ACHN (cell line): ENCODE data around the gene CTSV.
A peak's percentile ranks its signal among the peaks of the same experiment; 100 is the strongest.
"Not testable (repeated sequence)": the region's sequence is repeated elsewhere in the genome, so short reads cannot be mapped to it uniquely, and the experiment has no call there.

Experiments
- DNase-seq: peaks from one replicate; pipeline ENCODE4 v3.0.0-alpha.2; 2015
- in situ Hi-C: cut with HindIII; loops from 2 replicates; pipeline ENCODE4 v1.10.0; 2017; ENCODE audit warnings: low sequenced_read_pairs, low pct_ligation_motif_present, low pct_unique_long_range_greater_than_20kb

Gene CTSV

DNA sequence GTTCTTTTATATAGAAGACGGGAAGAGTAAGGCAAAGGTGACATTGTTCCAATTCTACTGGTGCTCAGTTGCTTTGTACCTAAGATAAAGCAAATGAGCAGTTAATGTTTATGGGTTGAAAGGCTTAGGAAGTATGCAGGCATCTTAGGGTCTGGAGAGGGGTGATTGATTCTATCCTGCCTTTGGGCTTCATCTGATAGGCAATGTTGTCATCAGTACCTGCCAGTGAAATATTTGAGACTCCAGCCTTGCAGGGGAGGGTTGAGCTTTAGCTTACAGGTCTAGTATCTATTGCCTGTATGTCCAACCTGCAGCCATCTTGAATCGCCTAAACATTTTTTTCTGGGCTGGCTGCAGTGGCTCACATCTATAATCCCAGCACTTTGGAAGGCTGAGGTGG, 13.8 kb upstream of the CTSV start:
- no peak for DNase-seq
- in situ Hi-C loops, result no loop called here

GRCh38 chr9:97046228-97046627, 7.3 kb upstream of the CTSV start:
- in situ Hi-C loops, result no loop called here
- DNase-seq, result peak; percentile 47

- in situ Hi-C loops, result no loop called here
- no peak for DNase-seq
Observed at GRCh38 chr9:97045300-97045699, 6.4 kb upstream of the CTSV start.

- in situ Hi-C loops, result no loop called here
- no peak for DNase-seq
Observed at GRCh38 chr9:97041898-97042297, 3.0 kb upstream of the CTSV start.

GRCh38 chr9:97039514-97039860, 545 bp upstream of the CTSV start:
- DNase-seq, result peak; percentile 62

GRCh38 chr9:97023505-97023904, 15.4 kb downstream of the CTSV start:
- DNase-seq, in situ Hi-C loops: not testable (repeated sequence)

More at GRCh38 chr9:97039514-97039860, 545 bp upstream of the CTSV start:
- in situ Hi-C loops, result no loop called here

DNA sequence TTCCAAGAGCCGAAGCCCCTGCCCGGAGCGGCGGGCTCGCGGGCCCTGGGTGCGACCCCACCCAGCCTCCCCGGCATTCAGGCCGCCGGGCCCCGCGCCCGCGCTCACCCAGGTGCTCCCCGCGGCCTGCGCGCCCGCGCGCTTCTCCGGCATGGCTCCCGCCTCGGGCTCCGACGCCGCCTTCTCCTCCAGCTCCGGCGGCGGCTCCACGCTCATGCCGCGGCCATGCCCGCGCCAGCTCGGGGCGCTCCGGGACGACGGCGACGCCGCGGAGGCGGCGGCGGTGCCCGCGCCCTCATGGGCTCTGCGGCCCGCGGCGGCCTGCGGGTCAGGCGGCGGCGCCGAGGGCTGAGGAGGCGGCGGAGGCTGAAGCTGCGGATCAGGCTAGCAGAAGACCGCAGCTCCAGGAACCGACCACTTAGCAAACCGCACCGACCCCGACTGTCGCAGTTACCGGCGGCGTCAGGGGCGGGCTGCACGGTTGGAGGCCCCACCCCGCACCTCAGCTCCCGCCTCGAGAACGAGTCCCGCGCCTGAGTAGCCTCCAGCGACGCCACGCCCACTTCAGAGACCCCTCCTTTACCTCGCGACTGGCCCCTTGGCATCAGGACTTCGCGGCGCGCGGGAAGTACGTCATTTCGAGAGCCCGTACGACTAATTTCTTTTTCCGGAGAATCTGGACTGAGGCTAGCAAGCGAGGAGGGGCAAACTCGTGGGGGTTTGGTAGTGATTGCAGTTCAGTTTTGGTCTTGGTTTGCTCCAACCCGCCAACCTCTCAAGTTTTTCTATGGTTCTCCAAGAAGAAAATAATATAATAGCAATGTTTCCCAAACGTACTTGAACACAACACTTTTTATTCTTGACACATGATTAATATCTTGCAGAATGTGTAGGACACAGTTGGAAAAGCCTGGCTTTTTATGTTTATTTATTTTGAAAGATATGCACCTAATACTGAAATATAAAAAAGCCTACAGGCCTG, 25.5 kb downstream of the CTSV start:
- in situ Hi-C loops, result not testable (repeated sequence)
- peak; percentile 70 for DNase-seq

- in situ Hi-C loops, DNase-seq: not testable (repeated sequence)
Observed at GRCh38 chr9:97012617-97013016, 26.3 kb downstream of the CTSV start.

GRCh38 chr9:97002195-97002594, 36.7 kb downstream of the CTSV start:
- DNase-seq, in situ Hi-C loops: not testable (repeated sequence)

DNA sequence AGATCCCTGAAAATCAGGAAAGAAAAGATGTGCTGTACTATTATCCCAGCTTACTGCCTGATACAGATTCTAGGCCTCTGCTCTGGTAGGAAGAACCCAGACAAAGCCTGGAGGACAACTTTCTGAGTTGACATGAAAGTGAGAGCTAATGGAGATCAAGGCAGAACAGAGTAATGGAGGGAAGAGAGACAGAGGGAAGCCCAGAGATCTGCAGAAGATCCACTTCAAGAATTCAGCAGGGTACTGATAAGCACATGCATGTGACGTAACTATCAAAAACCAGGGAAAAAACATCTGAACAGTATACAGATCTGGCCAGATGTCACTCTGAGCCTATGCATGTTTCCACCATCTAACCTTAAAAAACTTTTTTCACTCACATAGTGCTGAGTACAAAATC, 37.6 kb downstream of the CTSV start:
- in situ Hi-C loops, DNase-seq: not testable (repeated sequence)

DNA sequence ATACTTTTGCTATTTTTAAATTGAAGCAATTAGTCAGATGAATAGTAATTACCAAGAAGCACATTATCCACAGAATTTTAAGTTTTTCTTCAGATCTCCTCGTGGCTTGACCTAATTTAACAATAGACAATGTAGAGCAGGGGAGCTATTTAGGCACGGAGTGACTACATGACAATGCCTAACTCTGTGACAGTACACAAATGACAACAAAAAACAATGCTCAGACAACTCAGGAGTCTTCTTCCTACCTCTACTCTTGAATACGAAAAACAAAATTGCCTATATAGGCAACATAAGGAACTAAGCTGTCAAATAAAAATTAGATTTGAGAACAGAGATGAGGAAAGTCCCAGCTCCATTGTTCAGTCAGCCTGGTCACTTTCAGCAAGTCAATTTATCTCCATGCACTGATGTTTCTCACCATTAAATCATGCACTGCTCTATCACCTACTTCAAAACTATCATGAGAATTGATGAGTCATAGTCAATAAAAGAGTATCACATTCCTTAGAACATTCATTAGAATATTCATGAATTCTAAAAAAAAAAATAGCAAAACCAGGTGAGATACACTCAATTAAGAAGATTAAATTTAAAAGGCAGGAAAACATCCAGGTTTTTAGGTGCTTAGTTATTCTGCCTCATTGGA, 38.7 kb downstream of the CTSV start:
- not testable (repeated sequence) for DNase-seq

GRCh38 chr9:96999733-97000132, 39.2 kb downstream of the CTSV start:
- in situ Hi-C loops, DNase-seq: not testable (repeated sequence)

More for the DNA sequence above, 38.7 kb downstream of the CTSV start:
- in situ Hi-C loops, result not testable (repeated sequence)

DNA sequence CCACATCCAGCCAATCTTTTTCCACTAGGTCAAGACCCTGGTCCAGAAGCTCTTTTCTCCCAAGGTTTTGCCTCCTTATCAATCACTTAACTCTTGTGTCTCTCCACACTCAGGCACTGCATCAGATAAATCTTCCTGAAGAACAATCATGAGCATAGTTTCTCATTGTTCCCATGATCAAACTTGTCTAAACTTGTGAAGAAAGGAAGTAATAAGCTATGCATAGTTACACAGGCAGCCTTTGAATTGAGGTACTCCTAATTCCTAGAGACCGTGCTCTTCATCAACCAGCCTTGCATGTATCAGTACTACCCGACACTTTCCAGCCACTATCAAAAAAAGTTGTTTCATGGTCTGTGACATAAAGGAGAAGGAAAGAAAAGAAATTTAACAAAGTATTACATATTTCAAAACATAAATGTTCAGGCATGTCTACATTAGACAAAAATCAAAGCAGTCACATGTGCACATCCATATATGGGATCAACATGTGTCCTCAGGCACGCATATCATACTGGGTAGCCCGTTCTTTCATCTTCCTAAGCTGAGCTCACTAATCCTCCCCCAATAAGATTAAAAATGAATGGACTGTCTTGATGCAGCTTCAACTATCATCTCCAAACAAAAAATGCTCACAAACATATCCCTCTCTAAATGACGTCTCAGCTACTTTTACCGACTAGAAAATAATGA, 41.8 kb downstream of the CTSV start:
- DNase-seq, in situ Hi-C loops: not testable (repeated sequence)

DNA sequence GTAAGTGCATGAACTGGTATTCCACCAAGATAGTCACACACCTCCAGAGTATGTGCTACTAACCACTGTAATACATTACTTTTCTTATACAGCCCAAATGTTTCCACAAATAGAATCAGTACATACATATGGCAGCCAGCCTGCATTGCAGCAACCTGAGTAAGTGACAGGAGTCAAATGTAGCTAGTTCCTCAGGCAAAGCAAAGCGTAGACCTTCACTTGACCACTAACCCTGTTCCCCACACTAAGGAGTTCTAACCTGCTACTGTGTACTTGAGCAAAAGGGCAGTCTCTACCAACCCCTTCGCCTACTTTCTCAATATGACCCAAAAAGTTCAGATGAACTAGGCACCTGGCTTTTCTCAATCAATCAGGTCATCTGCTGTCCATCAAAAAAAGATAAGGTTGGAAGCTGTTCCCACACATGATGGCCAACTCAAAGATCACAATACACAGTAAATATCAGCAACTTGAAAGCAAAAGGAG, 44.4 kb downstream of the CTSV start:
- DNase-seq, in situ Hi-C loops: not testable (repeated sequence)

DNA sequence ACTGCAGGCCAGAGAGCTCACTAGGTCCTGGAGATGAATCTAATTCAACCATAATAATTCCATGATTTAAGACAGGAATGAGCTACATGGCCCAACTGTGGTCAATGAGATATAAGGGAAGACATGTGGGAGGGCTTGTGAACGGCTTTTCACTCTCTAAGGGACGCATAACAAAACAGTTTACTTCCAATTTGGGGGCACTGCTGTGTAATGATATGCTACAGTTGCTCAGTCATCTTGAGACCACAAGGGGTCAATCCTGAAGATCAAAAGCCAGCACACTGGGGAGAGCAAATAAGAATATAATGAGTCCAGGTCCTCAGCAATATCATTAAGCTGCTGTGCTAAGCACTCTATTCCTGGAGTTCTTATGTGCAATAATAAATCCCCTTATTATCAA, 46.6 kb downstream of the CTSV start:
- DNase-seq, in situ Hi-C loops: not testable (repeated sequence)

DNA sequence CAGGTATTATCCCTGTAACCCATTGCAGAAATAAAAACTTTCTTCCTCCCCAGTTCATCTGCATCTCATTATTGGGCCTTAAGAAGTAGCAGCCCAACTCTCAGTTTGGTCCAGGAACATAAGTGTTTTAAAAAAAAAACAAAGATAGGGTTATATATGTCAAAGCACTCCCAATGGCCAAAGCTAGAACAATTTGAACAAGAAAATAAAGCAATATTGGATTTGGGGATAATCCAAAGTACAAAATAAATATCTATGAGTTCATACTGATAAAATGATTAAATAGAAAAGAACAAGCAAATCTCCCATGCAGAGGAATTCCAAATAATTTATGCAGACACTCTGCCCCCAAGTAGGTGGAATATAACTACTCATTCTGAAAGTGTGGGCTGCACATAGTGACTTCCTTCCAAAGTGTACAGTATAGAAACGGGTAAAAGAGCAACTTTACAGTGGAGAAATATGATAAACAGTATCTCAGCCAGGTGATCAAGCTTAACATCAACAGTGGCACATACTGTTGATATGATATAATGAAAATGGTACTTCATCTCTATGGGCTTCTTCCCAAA, 49.1 kb downstream of the CTSV start:
- in situ Hi-C loops, DNase-seq: not testable (repeated sequence)

DNA sequence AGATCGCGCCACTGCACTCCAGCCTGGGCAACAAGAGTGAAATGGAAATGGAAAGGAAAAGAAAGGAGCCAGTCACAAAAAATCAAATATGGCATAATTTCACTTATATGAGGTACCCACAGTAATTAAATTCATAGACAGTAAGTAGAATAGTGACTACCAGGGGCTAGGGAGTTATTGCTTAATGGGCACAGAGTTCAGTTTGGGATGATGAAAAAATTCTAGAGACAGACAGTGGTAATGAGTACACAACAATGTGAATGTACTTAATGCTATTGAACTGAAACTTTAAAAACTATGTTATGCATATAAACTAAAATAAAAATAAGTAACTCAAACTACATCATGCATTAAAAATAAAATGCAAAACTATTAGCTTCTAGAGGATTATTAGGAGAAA, 54.1 kb downstream of the CTSV start:
- in situ Hi-C loops, DNase-seq: not testable (repeated sequence)

DNA sequence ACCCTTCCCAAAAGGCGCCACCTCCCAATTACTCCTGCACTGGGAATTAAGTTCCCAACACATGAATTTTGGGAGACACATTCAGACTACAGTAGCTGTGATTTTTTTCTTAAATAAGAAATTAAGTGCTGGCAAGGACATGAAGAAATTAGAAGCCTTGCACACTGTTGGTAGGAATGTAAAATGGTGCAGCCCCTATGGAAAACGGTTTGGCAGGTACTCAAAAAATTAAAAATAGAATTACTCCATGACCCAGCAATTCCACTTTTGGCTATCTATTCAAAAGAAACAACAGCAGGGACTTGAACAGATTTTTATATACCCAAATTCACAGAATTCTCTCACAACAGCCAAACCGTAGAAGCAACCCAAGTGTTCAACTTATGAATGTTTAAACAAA, 54.8 kb downstream of the CTSV start:
- DNase-seq, in situ Hi-C loops: not testable (repeated sequence)
